Raji (cell line): Measurements from ENCODE around the gene CREM.

ENCODE experiments used
- POLR2A ChIP-seq: IDR thresholded peaks from 2 replicates; pipeline ENCODE4 v1.6.1; 2011; ENCODE audit warnings: low read depth, low read length, control low read depth; ENCODE audit not compliant: insufficient read depth

CREM gene

DNA sequence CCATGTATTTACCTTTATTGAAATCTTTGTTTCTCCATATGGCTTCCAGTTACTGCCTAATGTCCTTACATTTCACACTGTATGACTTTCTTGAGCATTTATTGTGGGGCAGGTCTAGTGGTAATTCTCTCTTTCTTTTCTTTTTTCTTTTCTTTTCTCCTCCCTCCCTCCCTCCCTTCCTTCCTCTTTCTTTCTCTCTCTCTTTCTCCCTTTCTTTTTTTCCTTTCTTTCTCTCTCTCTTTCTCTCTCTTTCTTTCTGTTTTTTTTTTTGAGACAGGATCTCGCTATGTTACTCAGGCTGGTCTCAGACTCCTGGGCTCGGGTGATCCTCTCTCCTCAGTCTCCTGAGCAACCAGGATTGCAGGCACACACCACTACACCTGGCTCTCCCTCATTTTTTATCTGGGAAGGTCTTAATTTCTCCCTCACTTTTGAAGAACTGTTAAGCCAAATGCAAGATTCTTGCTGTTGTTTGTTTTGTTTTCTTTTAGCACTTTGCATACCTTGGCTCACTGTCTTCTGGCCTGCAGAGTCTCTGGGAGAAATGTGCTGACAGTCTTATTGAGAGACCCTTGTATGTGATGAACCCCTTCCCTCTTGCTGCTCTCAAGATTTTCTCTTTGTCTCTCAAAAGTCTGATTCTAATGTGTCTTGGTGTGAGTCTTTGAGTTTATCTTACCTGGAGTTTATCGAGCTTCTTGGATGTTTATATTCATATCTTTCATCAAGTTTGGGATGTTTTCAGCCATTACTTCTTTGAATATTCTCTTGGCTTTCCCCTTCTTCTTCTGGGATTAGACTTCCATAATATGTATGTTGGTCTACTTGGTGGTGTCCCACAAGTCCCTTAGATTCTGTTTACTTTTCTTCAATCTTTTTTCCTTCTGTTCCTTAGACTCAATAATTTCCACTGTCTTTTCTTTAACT lies 130.7 kb downstream of the CREM start:
- TF ChIP-seq POLR2A: no peak

DNA sequence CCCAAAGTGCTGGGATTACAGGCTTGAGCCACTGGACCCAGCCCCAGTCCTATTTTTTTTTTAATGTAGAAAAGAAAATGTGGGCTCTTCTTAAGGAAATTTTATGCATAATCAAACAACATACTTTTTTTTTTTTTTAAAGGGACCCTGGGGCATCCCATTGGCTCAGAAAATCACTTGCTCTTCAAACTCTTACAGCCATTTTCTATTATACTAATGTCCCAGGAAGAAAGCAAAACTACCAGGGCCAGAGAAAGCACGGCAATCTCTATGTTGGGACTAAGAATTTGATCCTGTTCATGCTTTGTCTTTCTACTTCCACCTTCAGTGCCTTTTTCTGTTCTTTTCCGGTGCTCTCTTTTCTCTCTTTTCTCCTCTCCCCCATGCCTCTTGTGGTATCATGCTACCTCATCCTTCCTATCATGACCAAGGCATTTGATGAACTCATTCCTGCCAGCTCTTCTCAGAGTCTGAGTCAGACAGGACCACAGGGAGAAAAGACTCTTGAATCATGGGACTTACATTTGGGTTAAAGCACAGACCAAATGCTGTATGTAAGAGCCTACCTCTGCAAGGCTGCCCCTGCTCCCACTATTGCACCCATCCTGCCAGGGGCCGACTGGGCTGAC lies 133.2 kb downstream of the CREM start:
- no peak for TF ChIP-seq POLR2A

DNA sequence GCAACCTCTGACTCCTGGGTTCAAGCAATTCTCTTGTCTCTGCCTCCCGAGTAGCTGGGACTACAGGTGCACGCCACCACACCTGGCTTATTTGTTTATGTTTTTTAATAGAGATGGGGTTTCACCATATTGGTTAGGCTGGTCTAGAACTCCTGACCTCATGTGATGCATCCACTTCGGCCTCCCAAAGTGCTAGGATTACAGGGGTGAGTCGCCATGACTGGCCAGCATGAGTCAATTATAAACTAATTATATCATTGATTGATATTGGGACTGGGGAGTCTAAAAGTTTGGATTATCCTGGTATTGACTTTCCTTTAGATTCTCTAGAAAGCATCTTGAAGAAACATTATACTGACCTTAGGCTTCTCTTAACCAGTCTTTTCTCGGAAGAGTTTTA lies 135.8 kb downstream of the CREM start:
- no peak for TF ChIP-seq POLR2A
